HG03520 (cell line): ENCODE data around the gene TRIM14.
"Not testable (repeated sequence)": the region's sequence is repeated elsewhere in the genome, so short reads cannot be mapped to it uniquely, and the experiment has no call there.

Experiments
- ATAC-seq: cut with Tn5 transposase; IDR thresholded peaks from one replicate; pipeline ENCODE4 v1.9.1; 2021; ENCODE audit warnings: mild to moderate bottlenecking, moderate library complexity; ENCODE audit not compliant: unreplicated experiment

The TRIM14 gene

GRCh38 chr9:98108531-98109031 is 10.4 kb downstream of the TRIM14 start:
- peak; percentile 40 for ATAC-seq

- ATAC-seq: no peak
Observed at GRCh38 chr9:98107926-98108325, 11.1 kb downstream of the TRIM14 start.

- ATAC-seq: no peak
Observed at GRCh38 chr9:98105006-98105405, 14.0 kb downstream of the TRIM14 start.

GRCh38 chr9:98104445-98104881 is 14.6 kb downstream of the TRIM14 start:
- no peak for ATAC-seq

- peak; percentile 91 for ATAC-seq
Observed at GRCh38 chr9:98101868-98102273, 17.2 kb downstream of the TRIM14 start.

GRCh38 chr9:98101416-98101815 is 17.6 kb downstream of the TRIM14 start:
- no peak for ATAC-seq

- ATAC-seq: no peak
Observed at GRCh38 chr9:98100456-98100855, 18.6 kb downstream of the TRIM14 start.

GRCh38 chr9:98099898-98100297 is 19.1 kb downstream of the TRIM14 start:
- ATAC-seq: no peak

- no peak for ATAC-seq
Observed at GRCh38 chr9:98099346-98099745, 19.7 kb downstream of the TRIM14 start.

GRCh38 chr9:98097836-98098235 is 21.2 kb downstream of the TRIM14 start:
- no peak for ATAC-seq

- no peak for ATAC-seq
Observed at GRCh38 chr9:98096091-98096490, 22.9 kb downstream of the TRIM14 start.

GRCh38 chr9:98095401-98095800 is 23.6 kb downstream of the TRIM14 start:
- ATAC-seq: no peak

GRCh38 chr9:98094851-98095250 is 24.2 kb downstream of the TRIM14 start:
- no peak for ATAC-seq

GRCh38 chr9:98094316-98094715 is 24.7 kb downstream of the TRIM14 start:
- ATAC-seq: no peak

- no peak for ATAC-seq
Observed at GRCh38 chr9:98092613-98092931, 26.4 kb downstream of the TRIM14 start.

GRCh38 chr9:98091735-98092612 is 27.0 kb downstream of the TRIM14 start:
- no peak for ATAC-seq

- not testable (repeated sequence) for ATAC-seq
Observed at GRCh38 chr9:98090674-98091073, 28.3 kb downstream of the TRIM14 start.

GRCh38 chr9:98087420-98088354 is 31.3 kb downstream of the TRIM14 start:
- no peak for ATAC-seq

- ATAC-seq: no peak
Observed at GRCh38 chr9:98086461-98086860, 32.6 kb downstream of the TRIM14 start.

GRCh38 chr9:98085944-98086343 is 33.1 kb downstream of the TRIM14 start:
- no peak for ATAC-seq

- ATAC-seq: no peak
Observed at GRCh38 chr9:98085058-98085457, 34.0 kb downstream of the TRIM14 start.

- ATAC-seq: no peak
Observed at GRCh38 chr9:98084396-98084795, 34.6 kb downstream of the TRIM14 start.
